Lung microvascular endothelial cell (primary cell): ENCODE measurements around the gene GTF3A. TPM values are rescaled to one million over a fixed set of nuclear protein-coding genes. Genes with fewer than 3 reads are reported as not detected.

Source experiments
- DNase-seq, 2 donors: peaks; one replicate each; pipeline versions ENCODE4 v3.0.0 to v3.0.0-alpha.2; 2010; ENCODE audit warnings: low read depth in 2 of 2
- total RNA-seq: library from RNA; depleted of rRNA; stranded (reverse); fragments of >200 nt; gene quantifications from 2 replicates; pipeline ENCODE4 v1.2.1, GENCODE V29; 2014

The GTF3A gene
- total RNA-seq, 1 donor from 2014 or later = 119 TPM

DNA sequence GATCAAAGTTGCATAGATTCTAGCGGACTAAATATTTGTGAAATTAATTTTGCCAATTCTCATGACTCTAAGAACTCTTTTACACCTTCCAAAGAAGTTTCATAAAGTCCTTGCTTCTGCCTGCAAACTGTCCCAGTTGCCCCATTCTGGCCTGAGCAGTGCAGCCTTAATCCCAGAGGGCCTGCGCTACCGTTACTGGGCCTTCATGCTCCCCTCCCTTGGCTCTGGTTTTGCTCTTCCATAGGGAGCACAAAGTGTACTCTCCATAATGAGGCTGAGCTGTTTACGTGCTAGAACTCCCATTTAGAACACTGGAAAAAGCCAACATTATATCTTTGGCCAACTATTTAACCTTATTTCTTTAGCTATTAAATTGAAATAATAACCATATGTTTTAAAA lies 23.9 kb downstream of the GTF3A start:
- DNase-seq = no peak

GRCh38 chr13:27449081-27449603 lies 24.7 kb downstream of the GTF3A start:
- DNase-seq = no peak

GRCh38 chr13:27449936-27450828 lies 25.8 kb downstream of the GTF3A start, which contains the start of gene MTIF3:
Gene MTIF3, minus strand, starts transcription at chr13:27450564. Its CDS starts 10,116 bp downstream, at chr13:27440448.
- peak; percentile 91 to 96 for DNase-seq

DNA sequence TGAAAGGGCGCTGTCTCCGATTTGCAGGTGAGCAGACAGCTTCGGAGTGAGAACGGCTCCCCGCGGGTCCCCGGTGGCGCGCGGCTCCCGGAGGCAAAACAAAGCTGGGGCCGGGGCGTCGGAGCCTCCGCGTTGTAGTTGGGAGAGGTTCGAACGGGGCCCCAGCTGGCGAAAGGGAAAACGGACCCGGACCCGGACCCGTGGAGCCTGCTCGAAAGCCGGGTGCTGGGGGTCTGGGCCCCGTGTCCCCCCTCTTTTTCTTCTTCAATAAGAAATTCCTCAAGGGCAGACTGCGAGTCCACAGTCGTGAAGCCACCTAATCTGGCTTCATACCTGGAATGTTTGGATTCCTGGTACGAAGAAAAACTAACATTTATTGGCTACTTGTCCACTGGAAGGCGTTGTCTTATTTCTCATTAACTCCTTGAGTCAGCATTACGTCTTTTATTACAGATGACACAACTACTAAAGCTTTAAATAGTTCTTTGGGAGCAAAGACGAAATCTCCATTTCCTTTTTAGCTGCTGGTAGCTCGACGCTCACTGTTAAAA lies 26.6 kb downstream of the GTF3A start:
- DNase-seq = peak; percentile 39 to 46

DNA sequence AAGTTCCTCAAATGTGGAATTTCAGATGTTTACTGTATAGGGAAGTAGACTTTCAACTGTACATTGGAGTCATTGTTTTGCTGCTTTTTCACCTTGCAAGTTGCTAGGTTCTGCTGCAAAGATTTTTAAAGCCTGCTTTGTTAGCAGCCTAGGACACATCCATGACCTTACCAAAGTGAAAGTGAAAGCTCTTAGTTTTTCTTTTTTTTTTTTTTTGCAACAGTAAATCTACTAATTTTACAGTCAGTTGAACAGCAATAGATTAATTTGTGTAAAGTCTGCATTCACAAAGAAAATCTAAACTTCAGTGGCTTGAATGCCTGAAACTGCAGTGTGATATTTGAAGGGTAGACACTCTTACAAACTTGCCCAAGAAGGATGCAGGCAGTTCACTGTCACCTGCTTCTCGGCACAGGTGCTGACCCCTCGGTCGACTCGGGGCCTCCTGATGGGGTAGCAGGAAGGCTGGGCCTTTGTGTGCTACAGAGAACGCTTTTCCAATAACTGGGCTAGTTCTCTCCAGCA lies 31.0 kb downstream of the GTF3A start:
- peak in 1 of 2 donors; percentile 24 for DNase-seq

DNA sequence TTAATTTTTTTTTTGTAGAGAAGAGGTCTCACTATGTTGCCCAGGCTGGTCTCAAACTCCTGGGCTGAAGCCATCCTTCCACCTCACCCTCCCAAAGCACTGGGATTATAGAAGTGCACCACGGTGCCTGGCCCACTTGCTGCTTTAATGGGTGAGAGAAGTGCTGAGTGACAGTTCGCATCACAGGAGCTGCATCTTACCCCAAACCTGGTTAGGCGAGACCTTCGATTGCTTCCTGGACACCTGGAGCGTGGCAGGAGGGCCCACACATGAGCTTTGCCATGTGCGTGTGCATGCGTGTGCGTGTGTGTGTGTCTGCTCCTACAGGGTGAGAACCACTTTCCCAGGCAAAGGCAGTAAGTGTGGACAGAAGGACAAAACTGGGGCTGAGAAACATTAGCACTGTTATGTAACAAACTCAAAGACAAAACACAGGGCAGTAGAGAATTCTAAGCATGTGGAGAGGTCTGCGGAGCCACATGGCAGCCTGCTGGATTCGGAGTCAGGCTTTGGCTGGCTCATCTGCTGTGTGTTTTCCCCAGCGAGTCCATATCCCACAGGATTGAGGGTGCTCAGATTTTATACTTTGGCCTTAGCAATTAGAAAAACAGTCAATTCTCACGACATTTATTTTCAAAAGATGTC lies 37.6 kb downstream of the GTF3A start:
- no peak for DNase-seq

DNA sequence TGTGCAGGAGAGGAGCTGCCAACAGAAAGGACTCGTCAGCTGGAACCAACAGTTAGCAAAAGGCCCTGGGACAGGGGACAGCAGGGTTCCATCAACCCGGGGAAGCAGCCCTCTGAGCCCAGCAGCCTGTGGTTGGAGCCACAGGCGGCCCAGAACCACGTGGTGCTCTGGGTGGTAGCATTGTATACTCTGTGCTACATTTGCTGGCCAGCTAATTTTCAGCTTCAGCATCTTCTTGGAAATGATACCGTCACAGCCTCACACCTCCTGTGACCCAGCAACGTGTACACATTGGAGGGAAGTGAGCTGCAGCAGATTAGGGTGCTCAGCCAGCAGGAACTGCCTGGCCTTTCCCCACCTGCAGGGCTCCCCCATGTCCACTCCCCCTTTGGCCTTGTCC lies 39.1 kb downstream of the GTF3A start:
- no peak for DNase-seq

DNA sequence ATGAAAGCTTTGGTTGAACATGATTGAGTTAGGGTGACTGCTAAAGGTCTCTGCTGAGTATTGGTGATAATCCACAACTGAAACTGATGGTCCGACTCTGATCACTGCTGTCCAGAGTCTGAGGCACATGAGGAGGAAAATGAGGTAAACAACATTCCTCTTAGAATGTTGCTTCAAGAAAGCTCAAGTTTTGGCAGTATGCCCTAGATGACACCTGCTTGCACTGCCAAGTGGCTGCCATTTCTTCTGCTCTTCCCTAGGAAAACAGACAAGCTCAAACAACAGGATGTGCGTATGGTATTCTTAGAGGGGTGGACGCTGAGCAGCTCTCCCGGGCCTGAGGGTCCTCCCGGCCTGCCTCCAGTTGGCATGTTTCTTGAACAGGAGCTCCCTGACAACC lies 41.2 kb downstream of the GTF3A start:
- peak in 1 of 2 donors; percentile 26 for DNase-seq

DNA sequence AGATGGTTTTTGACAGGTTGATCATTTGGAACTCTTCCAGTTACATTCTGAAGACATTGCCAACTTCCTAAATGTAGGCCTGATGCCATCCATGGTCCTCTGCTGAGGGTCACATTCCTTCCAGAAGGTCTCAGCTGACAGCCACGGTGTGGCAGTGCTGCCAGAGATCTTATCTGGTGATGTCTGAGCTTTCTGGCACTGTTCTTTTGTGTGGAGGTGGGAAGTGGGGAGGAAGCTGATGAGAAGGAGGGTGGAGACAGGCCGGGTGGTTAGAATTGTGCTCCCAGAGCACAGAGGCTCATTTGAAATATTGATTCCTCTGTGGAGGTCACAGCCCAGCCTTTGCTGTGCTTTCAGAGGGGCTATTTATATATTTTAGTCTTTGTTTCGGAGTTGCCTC lies 42.1 kb downstream of the GTF3A start:
- DNase-seq = peak in 1 of 2 donors; percentile 9

DNA sequence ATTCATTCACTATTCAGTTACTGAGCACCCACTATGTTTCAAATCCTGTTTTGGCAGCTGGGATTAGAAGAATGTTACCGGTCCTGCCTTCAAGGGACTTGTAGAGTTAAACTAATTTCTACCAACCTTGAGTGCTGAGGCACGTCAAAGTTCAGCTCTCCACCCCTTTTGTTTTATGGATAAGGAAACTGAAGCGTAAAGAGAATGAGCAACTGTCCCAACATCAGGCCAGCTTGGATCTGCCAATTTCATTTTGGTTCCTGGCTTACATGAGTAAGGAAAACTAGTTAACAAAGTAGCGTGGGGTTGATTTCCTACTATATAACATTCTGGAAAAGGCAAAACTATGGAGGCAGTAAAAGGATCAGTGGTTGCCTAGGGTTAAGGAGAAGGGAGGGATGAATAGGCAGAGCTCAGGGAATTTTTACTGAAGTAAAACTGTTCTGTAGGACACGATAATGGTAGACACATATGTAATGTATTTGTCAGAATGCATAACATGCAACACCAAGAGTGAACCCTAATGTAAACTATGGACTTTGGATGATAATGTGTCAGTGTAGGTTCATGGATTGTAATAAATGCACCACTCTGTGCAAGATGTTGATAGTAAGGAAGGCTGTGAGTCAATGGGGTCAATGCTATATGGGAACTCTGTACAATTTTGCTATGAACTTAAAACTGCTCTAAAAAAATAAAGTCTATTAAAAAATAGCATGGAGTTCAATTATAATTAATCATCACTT lies 45.8 kb downstream of the GTF3A start:
- no peak for DNase-seq

DNA sequence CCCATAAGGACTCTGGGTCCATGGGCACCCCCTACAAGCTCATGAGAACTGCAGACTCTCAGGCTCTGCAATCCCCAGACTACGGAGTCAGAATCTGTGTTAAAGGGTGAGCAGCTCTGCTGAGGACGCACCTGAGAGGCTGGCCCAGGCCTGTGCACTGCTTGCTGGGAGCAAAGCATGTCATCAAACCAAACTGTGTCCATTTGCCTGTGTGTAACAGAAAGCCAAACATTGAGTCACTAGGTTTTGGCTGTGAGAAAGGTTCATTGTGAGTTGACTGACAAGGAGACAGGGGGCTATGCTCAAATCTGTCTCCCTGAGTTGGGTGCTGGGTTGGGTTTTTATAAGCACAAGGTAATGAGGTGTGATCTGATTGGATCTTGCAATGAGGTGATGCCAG lies 48.0 kb downstream of the GTF3A start:
- DNase-seq = no peak

DNA sequence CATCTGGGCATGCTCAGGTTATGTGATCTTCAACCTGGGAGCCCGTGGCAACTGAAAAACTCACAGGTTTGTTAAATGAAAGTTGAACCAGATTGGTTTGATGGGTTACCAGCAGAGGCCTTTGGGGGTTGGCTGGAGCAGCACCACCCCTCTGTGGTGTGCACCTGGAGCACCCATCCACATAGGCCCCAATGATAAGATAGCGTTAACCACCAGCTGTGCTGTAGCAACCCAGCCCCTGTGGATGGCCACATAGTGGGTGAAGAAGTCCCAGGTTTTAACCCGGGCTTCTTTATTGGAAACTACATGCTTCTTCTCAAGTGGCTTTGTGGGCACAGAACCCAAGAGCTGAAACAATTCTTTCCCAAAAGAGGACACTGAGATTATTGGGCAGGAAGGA lies 48.5 kb downstream of the GTF3A start:
- DNase-seq = no peak

- no peak for DNase-seq
Measured at GRCh38 chr13:27474751-27475268, 50.4 kb downstream of the GTF3A start.

- DNase-seq = no peak
Measured at GRCh38 chr13:27476943-27477703, 52.7 kb downstream of the GTF3A start.

DNA sequence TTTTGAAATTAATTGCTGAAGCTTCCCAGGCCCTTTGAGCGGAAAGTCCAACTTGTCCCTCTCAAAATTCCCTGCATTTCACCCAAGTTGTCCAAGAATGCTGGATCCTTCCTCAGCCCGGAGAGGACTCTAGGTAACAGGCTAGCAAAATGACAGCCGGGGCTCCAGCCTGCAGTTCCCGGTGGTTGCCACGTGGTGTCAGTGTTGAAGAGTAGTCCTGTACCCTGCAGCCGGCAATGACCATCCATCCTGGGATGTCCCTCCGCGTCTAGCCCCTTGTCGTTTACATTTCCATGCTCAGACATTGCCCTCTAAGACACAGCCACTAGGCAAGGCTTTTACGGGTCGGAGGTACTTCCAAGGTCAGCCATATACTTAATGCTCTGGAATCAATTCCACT lies 57.3 kb downstream of the GTF3A start:
- DNase-seq = peak; percentile 44 to 56

DNA sequence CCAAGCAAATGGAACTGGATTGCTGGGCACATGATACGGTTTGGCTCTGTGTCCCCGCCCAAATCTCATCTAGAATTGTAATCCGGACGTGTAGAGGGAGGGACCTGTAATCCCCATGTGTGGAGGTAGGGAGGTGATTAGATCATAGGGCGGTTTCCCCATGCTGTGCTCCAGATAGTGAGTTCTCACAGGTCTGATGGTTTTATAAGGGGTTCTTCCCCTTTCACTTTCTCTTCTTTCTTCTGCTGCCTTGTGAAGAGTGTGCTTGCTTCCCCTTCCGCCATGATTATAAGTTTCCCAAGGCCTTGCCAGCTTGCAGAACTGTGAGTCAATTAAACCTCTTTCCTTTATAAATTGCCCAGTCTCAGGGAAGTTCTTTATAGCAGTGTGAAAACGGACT lies 58.6 kb downstream of the GTF3A start:
- DNase-seq = no peak

- DNase-seq = no peak
Measured at GRCh38 chr13:27483421-27483820, 59.0 kb downstream of the GTF3A start.
